ENCODE results near the gene DYSF.

The DYSF gene

DNA sequence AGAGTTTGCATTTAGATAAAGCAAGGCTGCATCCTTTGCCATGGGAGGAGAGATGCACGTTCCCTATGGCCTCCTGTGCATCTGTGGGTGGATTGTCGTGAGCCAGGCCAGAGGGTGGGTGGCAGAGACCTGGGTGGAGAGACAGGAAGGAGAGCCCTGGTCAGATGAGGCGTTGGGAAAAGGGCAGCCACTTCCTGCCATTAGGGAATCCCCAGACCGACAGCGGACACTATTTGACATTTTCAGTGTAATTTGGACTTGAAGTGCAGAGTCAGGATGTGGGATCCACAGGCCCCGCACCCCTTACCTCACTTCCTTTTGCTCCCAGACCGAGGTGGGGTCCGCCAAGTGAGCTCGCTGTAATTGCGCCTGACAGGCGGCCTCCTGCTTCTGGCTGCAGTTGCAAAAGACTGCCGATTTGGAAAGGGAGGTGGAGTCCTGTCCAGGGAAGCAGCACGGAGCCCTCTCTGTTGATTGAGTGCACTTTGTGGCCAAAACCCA, 150.0 kb downstream of the DYSF start:
- no peaks in the 10 kb centered on the region for H4K20me1 ChIP-seq (ENCODE audit: insufficient read depth)
- no peaks in the 10 kb centered on the region for H3K79me2 ChIP-seq (ENCODE audit: insufficient read depth, low read depth)
- no peaks in the 10 kb centered on the region for H3K27me3 ChIP-seq (ENCODE audit: insufficient read depth, low read depth)
- H3K36me3 ChIP-seq (ENCODE audit: insufficient read depth): no peaks in the 10 kb centered on the region
- H3K27ac ChIP-seq: no peak overlapping the region
- TF ChIP-seq, protein P1, sequence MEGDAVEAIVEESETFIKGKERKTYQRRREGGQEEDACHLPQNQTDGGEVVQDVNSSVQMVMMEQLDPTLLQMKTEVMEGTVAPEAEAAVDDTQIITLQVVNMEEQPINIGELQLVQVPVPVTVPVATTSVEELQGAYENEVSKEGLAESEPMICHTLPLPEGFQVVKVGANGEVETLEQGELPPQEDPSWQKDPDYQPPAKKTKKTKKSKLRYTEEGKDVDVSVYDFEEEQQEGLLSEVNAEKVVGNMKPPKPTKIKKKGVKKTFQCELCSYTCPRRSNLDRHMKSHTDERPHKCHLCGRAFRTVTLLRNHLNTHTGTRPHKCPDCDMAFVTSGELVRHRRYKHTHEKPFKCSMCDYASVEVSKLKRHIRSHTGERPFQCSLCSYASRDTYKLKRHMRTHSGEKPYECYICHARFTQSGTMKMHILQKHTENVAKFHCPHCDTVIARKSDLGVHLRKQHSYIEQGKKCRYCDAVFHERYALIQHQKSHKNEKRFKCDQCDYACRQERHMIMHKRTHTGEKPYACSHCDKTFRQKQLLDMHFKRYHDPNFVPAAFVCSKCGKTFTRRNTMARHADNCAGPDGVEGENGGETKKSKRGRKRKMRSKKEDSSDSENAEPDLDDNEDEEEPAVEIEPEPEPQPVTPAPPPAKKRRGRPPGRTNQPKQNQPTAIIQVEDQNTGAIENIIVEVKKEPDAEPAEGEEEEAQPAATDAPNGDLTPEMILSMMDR (conservative IDR thresholded peaks at IDR 0.05; ENCODE audit: low read depth, low read length): no peak
- no peak overlapping the region for H3K9ac ChIP-seq
- no peak overlapping the region for H2AFZ ChIP-seq (ENCODE audit: low read depth)
- no peak overlapping the region for H3K4me2 ChIP-seq
- no peaks in the 10 kb centered on the region for H3K4me1 ChIP-seq (ENCODE audit: low read depth, poor library complexity, severe bottlenecking)
- no peak overlapping the region for H3K4me3 ChIP-seq (IDR thresholded peaks at IDR 0.05; ENCODE audit: insufficient read depth, low read depth, low read length)

GRCh38 chr2:71603851-71604725, 150.7 kb downstream of the DYSF start:
- Histone ChIP-seq H3K9ac (no peak overlapping the region), H3K4me2 (no peak overlapping the region), H3K27me3 (ENCODE audit: insufficient read depth, low read depth) (no peaks in the 10 kb centered on the region), H3K27ac (no peak overlapping the region), H3K4me1 (ENCODE audit: low read depth, poor library complexity, severe bottlenecking) (no peaks in the 10 kb centered on the region), H3K4me3 (IDR thresholded peaks at IDR 0.05; ENCODE audit: insufficient read depth, low read depth, low read length) (no peak overlapping the region), H3K79me2 (ENCODE audit: insufficient read depth, low read depth) (no peaks in the 10 kb centered on the region), H4K20me1 (ENCODE audit: insufficient read depth) (no peaks in the 10 kb centered on the region), H3K36me3 (ENCODE audit: insufficient read depth) (no peaks in the 10 kb centered on the region), H2AFZ (ENCODE audit: low read depth) (no peak overlapping the region)
- TF ChIP-seq, protein P1 (conservative IDR thresholded peaks at IDR 0.05; ENCODE audit: low read depth, low read length): no peak

DNA sequence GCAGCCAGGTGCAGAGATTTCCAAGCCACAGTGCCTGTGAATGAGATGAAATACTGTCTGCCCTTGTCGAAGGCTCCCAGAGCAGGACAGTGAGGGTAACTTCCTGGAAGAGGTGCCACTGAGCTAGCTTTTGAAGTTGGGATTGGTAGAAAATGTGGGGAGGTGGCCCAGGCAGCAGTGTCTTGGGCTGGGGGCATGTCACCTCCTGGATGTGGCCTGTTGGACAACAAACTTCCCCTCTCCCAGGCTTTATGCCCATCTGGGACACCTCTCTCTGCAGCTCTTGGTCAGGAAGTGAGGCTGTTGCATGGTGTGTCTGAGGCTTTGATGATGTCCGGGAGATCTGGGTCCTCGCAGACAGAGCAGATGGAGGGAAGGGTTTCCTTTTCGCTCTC, 151.4 kb downstream of the DYSF start:
- Histone ChIP-seq H3K4me2 (no peak overlapping the region), H3K27ac (no peak overlapping the region), H3K4me3 (IDR thresholded peaks at IDR 0.05; ENCODE audit: insufficient read depth, low read depth, low read length) (no peak overlapping the region), H3K79me2 (ENCODE audit: insufficient read depth, low read depth) (no peaks in the 10 kb centered on the region), H3K9ac (no peak overlapping the region), H3K36me3 (ENCODE audit: insufficient read depth) (no peaks in the 10 kb centered on the region), H3K4me1 (ENCODE audit: low read depth, poor library complexity, severe bottlenecking) (no peaks in the 10 kb centered on the region), H3K27me3 (ENCODE audit: insufficient read depth, low read depth) (no peaks in the 10 kb centered on the region), H2AFZ (ENCODE audit: low read depth) (no peak overlapping the region), H4K20me1 (ENCODE audit: insufficient read depth) (no peaks in the 10 kb centered on the region)
- TF ChIP-seq, protein P1 (conservative IDR thresholded peaks at IDR 0.05; ENCODE audit: low read depth, low read length): no peak

DNA sequence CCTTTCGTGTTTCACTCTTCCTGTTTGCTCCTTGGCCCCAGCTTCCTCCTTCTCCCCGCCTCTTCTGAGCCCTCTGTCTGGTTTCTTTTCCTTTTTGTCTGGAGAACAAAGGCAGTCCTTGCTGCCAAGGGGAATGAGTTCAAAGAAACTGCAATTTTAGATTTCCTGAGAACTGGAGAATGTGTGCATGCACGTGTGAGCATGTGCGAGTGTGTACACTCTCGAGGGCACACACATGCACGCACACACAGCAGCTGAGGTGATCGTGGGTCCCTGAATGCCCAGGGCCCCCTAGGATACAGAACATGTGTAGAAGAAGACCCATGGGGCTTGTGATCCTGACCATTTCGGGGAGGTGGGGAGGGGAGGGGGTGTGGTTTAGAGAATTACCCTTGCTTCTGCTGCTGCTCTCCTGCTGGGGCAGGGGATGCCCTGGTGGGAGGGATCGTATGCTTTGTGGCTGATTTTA, 151.8 kb downstream of the DYSF start:
- Histone ChIP-seq H3K27me3 (ENCODE audit: insufficient read depth, low read depth) (no peaks in the 10 kb centered on the region), H2AFZ (ENCODE audit: low read depth) (no peak overlapping the region), H3K9ac (no peak overlapping the region), H3K79me2 (ENCODE audit: insufficient read depth, low read depth) (no peaks in the 10 kb centered on the region), H3K4me2 (no peak overlapping the region), H4K20me1 (ENCODE audit: insufficient read depth) (no peaks in the 10 kb centered on the region), H3K4me1 (ENCODE audit: low read depth, poor library complexity, severe bottlenecking) (no peaks in the 10 kb centered on the region), H3K27ac (no peak overlapping the region), H3K4me3 (IDR thresholded peaks at IDR 0.05; ENCODE audit: insufficient read depth, low read depth, low read length) (no peak overlapping the region), H3K36me3 (ENCODE audit: insufficient read depth) (no peaks in the 10 kb centered on the region)
- TF ChIP-seq, protein P1 (conservative IDR thresholded peaks at IDR 0.05; ENCODE audit: low read depth, low read length): no peak
